GM23338 (cell line): ENCODE data around the gene MAP3K21. TPM values are rescaled to one million over a fixed set of nuclear protein-coding genes. Genes with fewer than 3 reads are reported as not detected.

Experiments used
- ATAC-seq: fragments of 200-7000 bp; cut with Tn5 transposase; 3 replicates; pipeline ENCODE4 v1.9.1; 2020
- DNase-seq: peaks from one replicate; pipeline ENCODE4 v3.0.0-alpha.2; 2015; ENCODE audit warnings: low spot score
- H2AFZ ChIP-seq: fragments of 200-600 bp; sonication (generic); 2 replicates; pipeline ENCODE4 v1.8.0; 2016; ENCODE audit warnings: antibody characterized with exemption, mild to moderate bottlenecking, moderate library complexity
- H3F3A ChIP-seq: fragments of 200-600 bp; sonication (generic); replicated peaks from 2 replicates; pipeline ENCODE4 v1.8.0; 2017; ENCODE audit warnings: antibody characterized with exemption, mixed run types, low read depth
- H3K27ac ChIP-seq: fragments of 200-600 bp; sonication (generic); 2 replicates; pipeline ENCODE4 v1.6.1; 2016; ENCODE audit warnings: low read depth
- H3K27me3 ChIP-seq: fragments of 200-600 bp; sonication (generic); 2 replicates; pipeline ENCODE4 v1.8.0; 2016; ENCODE audit warnings: mild to moderate bottlenecking, mixed run types, moderate library complexity; ENCODE audit not compliant: insufficient read depth
- H3K36me3 ChIP-seq: fragments of 200-600 bp; sonication (generic); 2 replicates; pipeline ENCODE4 v1.8.0; 2016; ENCODE audit warnings: mild to moderate bottlenecking; ENCODE audit not compliant: insufficient read depth
- H3K4me1 ChIP-seq: fragments of 200-600 bp; sonication (generic); 2 replicates; pipeline ENCODE4 v1.8.0; 2016; ENCODE audit warnings: mild to moderate bottlenecking, moderate library complexity; ENCODE audit not compliant: insufficient read depth
- H3K4me2 ChIP-seq: fragments of 200-600 bp; sonication (generic); 2 replicates; pipeline ENCODE4 v1.7.1; 2017; ENCODE audit warnings: mixed run types
- H3K4me3 ChIP-seq: fragments of 200-600 bp; sonication (generic); 2 replicates; pipeline ENCODE4 v1.6.1; 2016; ENCODE audit warnings: mixed run types
- H3K79me2 ChIP-seq: fragments of 200-600 bp; sonication (generic); replicated peaks from 2 replicates; pipeline ENCODE4 v1.8.0; 2017; ENCODE audit warnings: mild to moderate bottlenecking; ENCODE audit not compliant: insufficient read depth
- H3K9me2 ChIP-seq: fragments of 200-600 bp; sonication (generic); 2 replicates; pipeline ENCODE4 v1.8.0; 2017; ENCODE audit not compliant: insufficient read depth
- H4K20me1 ChIP-seq: fragments of 200-600 bp; sonication (generic); replicated peaks from 2 replicates; pipeline ENCODE4 v1.8.0; 2017; ENCODE audit warnings: mild to moderate bottlenecking; ENCODE audit not compliant: insufficient read depth
- H3K27ac Mint-ChIP-seq: 2 replicates; pipeline ENCODE4 v1.8.0; 2020; ENCODE audit warnings: inconsistent platforms, mild to moderate bottlenecking, moderate library complexity, mixed read lengths
- H3K27me3 Mint-ChIP-seq: 3 replicates; pipeline ENCODE4 v1.8.0; 2022; ENCODE audit warnings: low read depth, mild to moderate bottlenecking, moderate library complexity, mixed read lengths, inconsistent platforms; ENCODE audit not compliant: insufficient read depth, poor library complexity
- H3K36me3 Mint-ChIP-seq: 3 replicates; pipeline ENCODE4 v1.8.0; 2021; ENCODE audit warnings: low read depth, mild to moderate bottlenecking, inconsistent platforms, moderate library complexity, mixed read lengths
- H3K4me1 Mint-ChIP-seq: 3 replicates; pipeline ENCODE4 v1.8.0; 2020; ENCODE audit warnings: mild to moderate bottlenecking, inconsistent platforms, mixed read lengths
- H3K4me3 Mint-ChIP-seq: 3 replicates; pipeline ENCODE4 v1.8.0; 2021; ENCODE audit warnings: moderate library complexity, mild to moderate bottlenecking, inconsistent platforms, mixed read lengths
- H3K9me3 Mint-ChIP-seq: 3 replicates; pipeline ENCODE4 v1.8.0; 2020; ENCODE audit warnings: moderate library complexity, mild to moderate bottlenecking, inconsistent platforms, mixed read lengths
- CREB1 ChIP-seq: fragments of 250-450 bp; sonication (Bioruptor Pico); IDR thresholded peaks from 2 replicates; pipeline ENCODE4 v1.5.0; 2020; ENCODE audit warnings: low read depth, mild to moderate bottlenecking, moderate library complexity
- CTCF ChIP-seq, 2 experiments: fragments of 200-600 bp in 1 of 2; sonication (generic) in 1 of 2; conservative IDR thresholded peaks; 2 replicates each; pipeline versions ENCODE4 v1.5.1 to v1.6.1; 2016 to 2017; ENCODE audit warnings: antibody characterized with exemption in 2 of 2, low read depth in 2 of 2, mild to moderate bottlenecking in 2 of 2, moderate library complexity in 1 of 2
- ETS1 ChIP-seq: IDR thresholded peaks from 2 replicates; pipeline ENCODE4 v1.6.1; 2016; ENCODE audit warnings: antibody characterized with exemption
- EZH2 ChIP-seq: fragments of 200-600 bp; sonication (generic); IDR thresholded peaks from one replicate; pipeline ENCODE4 v1.8.0; 2017; ENCODE audit warnings: antibody characterized with exemption, mild to moderate bottlenecking, low read depth; ENCODE audit not compliant: unreplicated experiment
- EZH2phosphoT487 ChIP-seq: fragments of 200-600 bp; sonication (generic); IDR thresholded peaks from one replicate; pipeline ENCODE4 v1.8.1; 2018; ENCODE audit warnings: antibody characterized with exemption; ENCODE audit not compliant: unreplicated experiment
- JUNB ChIP-seq: IDR thresholded peaks from one replicate; pipeline ENCODE4 v1.6.1; 2016; ENCODE audit warnings: antibody characterized with exemption; ENCODE audit not compliant: unreplicated experiment
- NANOG ChIP-seq: IDR thresholded peaks from 2 replicates; pipeline ENCODE4 v1.6.1; 2016; ENCODE audit warnings: antibody characterized with exemption, borderline replicate concordance
- POLR2AphosphoS5 ChIP-seq: IDR thresholded peaks from 2 replicates; pipeline ENCODE4 v1.6.1; 2016; ENCODE audit warnings: antibody characterized with exemption, low read depth
- REST ChIP-seq: IDR thresholded peaks from one replicate; pipeline ENCODE4 v1.6.1; 2018; ENCODE audit warnings: antibody characterized with exemption; ENCODE audit not compliant: unreplicated experiment
- STAT1 ChIP-seq: IDR thresholded peaks from one replicate; pipeline ENCODE4 v1.6.1; 2016; ENCODE audit warnings: antibody characterized with exemption; ENCODE audit not compliant: unreplicated experiment
- ZNF114 ChIP-seq: fragments of 250-450 bp; sonication (Bioruptor Pico); IDR thresholded peaks from 2 replicates; pipeline ENCODE4 v1.5.0; 2020; ENCODE audit warnings: mild to moderate bottlenecking, moderate library complexity
- ZNF331 ChIP-seq: fragments of 250-450 bp; sonication (Bioruptor Pico); IDR thresholded peaks from 2 replicates; pipeline ENCODE4 v1.5.0; 2020; ENCODE audit warnings: low read depth, mild to moderate bottlenecking, moderate library complexity
- ZNF462 ChIP-seq: fragments of 250-450 bp; sonication (Bioruptor Pico); IDR thresholded peaks from 2 replicates; pipeline ENCODE4 v1.5.0; 2020; ENCODE audit warnings: mild to moderate bottlenecking, moderate library complexity
- polyA plus RNA-seq: library from polyadenylated mRNA; unstranded; fragments of >200 nt; fragmentation: Nextera tagmentation; extraction: Ambion mirVana; gene quantifications from 2 replicates; pipeline ENCODE4 v1.2.1, GENCODE V29; 2016
- total RNA-seq: library from RNA; depleted of rRNA; stranded (reverse); fragments of >200 nt; shearing (Covaris generic); gene quantifications from 2 replicates; pipeline ENCODE4 v1.2.3, GENCODE V29; 2014

MAP3K21 gene
- total and polyA plus RNA-seq, 2 experiments from 2014 or later, result 11.7 to 40.1 TPM

GRCh38 chr1:233359431-233359830 is 31.9 kb downstream of the MAP3K21 start:
- Mint-ChIP-seq H3K4me3 (no peak overlapping the region), H3K27ac (0 out of 2 replicates have a peak overlapping the region, but pooled peaks have one; percentile 64), H3K4me1 (peaks cover 11% of the 10 kb centered on the region; the same call in 2 of the 3 replicates), H3K36me3 (peaks cover 39% of the 10 kb centered on the region), H3K27me3 (peaks cover 2% of the 10 kb centered on the region), H3K9me3 (no peaks in the 10 kb centered on the region)
- Histone ChIP-seq H3K27me3 (no peaks in the 10 kb centered on the region), H3K9me2 (no peaks in the 10 kb centered on the region), H4K20me1 (no peaks in the 10 kb centered on the region), H2AFZ (no peak overlapping the region), H3K4me2 (no peak overlapping the region), H3K4me1 (no peaks in the 10 kb centered on the region), H3K4me3 (no peak overlapping the region), H3F3A (no peaks in the 10 kb centered on the region), H3K27ac (no peak overlapping the region), H3K36me3 (0 out of 2 replicates have a peak, but pooled peaks cover 3% of the 10 kb centered on the region), H3K79me2 (no peaks in the 10 kb centered on the region)
- no peak for ATAC-seq
- TF ChIP-seq CREB1 (CRISPR knock-in tag), result no peak
- TF ChIP-seq STAT1, result no peak
- no peak for TF ChIP-seq NANOG
- TF ChIP-seq ETS1, result no peak
- no peak for TF ChIP-seq ZNF114
- TF ChIP-seq ZNF462, result no peak
- TF ChIP-seq CTCF (conservative IDR thresholded peaks at IDR 0.05; ENCODE audit: low read depth in 2 of 2), result no peak
- TF ChIP-seq POLR2AphosphoS5, result no peak
- TF ChIP-seq JUNB, result no peak
- no peak for TF ChIP-seq EZH2phosphoT487
- no peak for TF ChIP-seq EZH2
- TF ChIP-seq REST, result no peak
- no peak for TF ChIP-seq ZNF331 (CRISPR knock-in tag)
- no peak for DNase-seq
